Lung (tissue), 12 donors: ENCODE results near the gene PNMA3. TPM values are rescaled to one million over a fixed set of nuclear protein-coding genes. Genes with fewer than 3 reads are reported as not detected.
A peak's percentile ranks its signal among the peaks of the same experiment; 100 is the strongest.
"Not testable (repeated sequence)": the region's sequence is repeated elsewhere in the genome, so short reads cannot be mapped to it uniquely, and the experiment has no call there.

Source experiments
- ATAC-seq: fragments of 200-7000 bp; cut with Tn5 transposase; one replicate; pipeline ENCODE4 v1.9.1; 2020; ENCODE audit warnings: moderate number of reproducible peaks; ENCODE audit not compliant: insufficient read depth, low FRiP score
- DNase-seq, 3 donors: peaks; one replicate each; pipeline ENCODE4 v3.0.0-alpha.2; 2013 to 2017
- H3K27ac ChIP-seq, 2 donors: one replicate each; pipeline ENCODE4 v1.5.1; 2013; ENCODE audit warnings: mild to moderate bottlenecking in 2 of 2, moderate library complexity in 2 of 2, control low read depth in 1 of 2, inconsistent platforms in 1 of 2, low read depth in 1 of 2, low read length in 1 of 2
- H3K27me3 ChIP-seq, 3 donors: one replicate each; pipeline ENCODE4 v1.5.1; 2013; ENCODE audit warnings: low read length in 2 of 3; ENCODE audit not compliant: control insufficient read depth in 3 of 3, insufficient read depth in 3 of 3
- H3K36me3 ChIP-seq, 4 donors: one replicate each; pipeline ENCODE4 v1.5.1; 2013; ENCODE audit warnings: low read length in 4 of 4, mild to moderate bottlenecking in 1 of 4, moderate library complexity in 1 of 4; ENCODE audit not compliant: control insufficient read depth in 4 of 4, insufficient read depth in 4 of 4
- H3K4me1 ChIP-seq, 5 donors: one replicate each; pipeline ENCODE4 v1.5.1; 2013; ENCODE audit warnings: low read length in 5 of 5, mild to moderate bottlenecking in 2 of 5, moderate library complexity in 1 of 5; ENCODE audit not compliant: control insufficient read depth in 5 of 5, insufficient read depth in 5 of 5
- H3K4me3 ChIP-seq: one replicate; pipeline ENCODE4 v1.5.1; 2013; ENCODE audit warnings: mild to moderate bottlenecking, control low read depth, moderate library complexity
- H3K9ac ChIP-seq, 2 donors: one replicate each; pipeline ENCODE4 v1.5.1; 2013; ENCODE audit warnings: low read length in 2 of 2, control low read depth in 1 of 2; ENCODE audit not compliant: insufficient read depth in 1 of 2
- H3K9me3 ChIP-seq, 4 donors: one replicate each; pipeline ENCODE4 v1.5.1; 2013; ENCODE audit warnings: low read length in 3 of 4, mild to moderate bottlenecking in 1 of 4, moderate library complexity in 1 of 4; ENCODE audit not compliant: control insufficient read depth in 4 of 4, insufficient read depth in 3 of 4
- CTCF ChIP-seq: IDR thresholded peaks from 2 replicates; pipeline ENCODE4 v1.5.1; 2012; ENCODE audit warnings: mild to moderate bottlenecking; ENCODE audit errors: control extremely low read depth, extremely low read depth
- WGBS, 2 donors: extraction: QIAGEN DNeasy Blood & Tissue Kit; methylation state at CpG; one replicate each; pipeline ENCODE4 v1.1.7; 2013; 5-methylcytosine and 5-hydroxymethylcytosine counted together
- polyA plus RNA-seq, 2 donors: library from polyadenylated mRNA; stranded (reverse); fragments of 200-250 nt; gene quantifications; one replicate each; pipeline ENCODE4 v1.2.1, GENCODE V29; 2013
- total RNA-seq, 2 donors: library from RNA; depleted of rRNA in 1 of 2; stranded (reverse); fragments of >200 nt in 1 of 2; gene quantifications; one replicate each; pipeline ENCODE4 v1.2.1, GENCODE V29; 2014 to 2021
- donor health status: control.
- donor health status: control.
- donor health status: Bipolar disorder and iron deficiency.
- donor health status: healthy.
- donor health status: DM: yes; HTN: yes; CAD: no.

PNMA3 gene
- total and polyA plus RNA-seq, 4 donors, result 0.09 to 0.28 (median 0.28) TPM

DNA sequence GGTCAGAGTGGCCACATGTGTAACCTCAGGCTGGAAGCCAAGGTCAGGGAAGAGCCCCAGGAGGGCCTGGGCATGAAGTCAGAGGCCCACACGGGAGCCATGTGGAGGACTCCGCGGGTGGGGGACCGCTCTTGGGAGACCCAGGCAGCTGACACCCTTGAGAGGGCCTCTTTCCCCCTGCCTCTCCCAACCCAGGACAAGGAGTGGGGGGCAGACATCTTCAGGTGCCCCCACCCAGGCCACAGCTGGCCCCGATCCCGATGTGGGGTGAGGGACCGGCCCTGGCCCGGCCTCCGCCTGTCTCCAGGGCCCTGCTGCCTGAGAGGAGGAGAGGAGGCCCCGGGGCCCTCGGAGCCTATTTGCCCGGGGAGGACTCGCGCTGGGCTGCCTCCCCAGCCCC, 19.1 kb downstream of the PNMA3 start:
- 94 to 100% methylated on average over 1 to 10 of the region's 14 CpGs for WGBS, 2 donors
- DNase-seq (no peak), ATAC-seq (no peak)
- Histone ChIP-seq H3K36me3 (no peaks in the 10 kb centered on the region), H3K9ac (no peak overlapping the region), H3K27me3 (no peaks in the 10 kb centered on the region), H3K4me1 (no peaks in the 10 kb centered on the region), H3K4me3 (no peak overlapping the region), H3K27ac (no peak overlapping the region), H3K9me3 (no peaks in the 10 kb centered on the region)
- no peak for TF ChIP-seq CTCF

DNA sequence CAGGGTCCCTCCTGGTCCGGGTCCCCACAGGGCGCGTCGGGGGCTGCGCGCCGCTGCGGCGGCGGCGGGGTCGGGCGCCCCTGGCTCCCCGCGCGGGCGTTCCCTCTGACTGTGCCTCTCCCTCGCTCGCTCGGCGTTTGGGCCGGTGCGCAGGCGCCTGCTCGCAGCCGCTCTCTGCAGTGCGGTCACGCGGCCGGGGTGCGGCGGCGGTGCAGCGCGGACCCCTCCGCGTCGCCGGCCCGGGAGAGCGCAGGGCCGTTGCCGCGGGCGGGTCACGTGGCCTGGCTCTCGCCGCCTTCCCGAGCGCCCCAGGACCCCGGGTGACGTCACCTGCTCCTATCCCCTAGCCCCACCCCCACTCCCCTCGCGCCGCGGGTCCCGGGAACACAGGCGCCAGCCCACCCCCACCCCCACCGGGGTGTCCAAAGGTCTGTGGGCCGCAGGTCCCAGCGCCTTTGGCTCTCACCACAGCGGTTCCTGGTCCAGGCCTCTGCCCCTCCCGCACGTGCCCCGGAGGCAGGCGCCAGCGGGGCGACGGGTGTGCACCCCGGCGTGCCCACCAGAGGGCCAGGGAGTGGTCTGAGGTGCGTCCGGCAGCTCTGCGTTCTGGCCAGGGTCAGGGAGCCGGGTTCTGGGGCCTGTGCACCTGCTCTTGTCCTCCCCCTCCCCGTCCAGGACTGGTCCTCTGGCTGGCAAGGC, 21.3 kb downstream of the PNMA3 start:
- not testable (repeated sequence) for H3K9ac ChIP-seq, H3K27me3 ChIP-seq, H3K4me1 ChIP-seq, H3K9me3 ChIP-seq, H3K4me3 ChIP-seq, H3K27ac ChIP-seq, DNase-seq, H3K36me3 ChIP-seq
- peak; percentile 37 for ATAC-seq
- WGBS, 2 donors, result no CpG with 5 or more reads among the region's 76 CpGs

GRCh38 chrX:153083238-153083923, 27.1 kb downstream of the PNMA3 start:
- not testable (repeated sequence) for H3K9me3 ChIP-seq, H3K4me3 ChIP-seq, DNase-seq, H3K27ac ChIP-seq, H3K36me3 ChIP-seq, H3K9ac ChIP-seq, H3K4me1 ChIP-seq, H3K27me3 ChIP-seq, ATAC-seq
- 68 to 77% methylated on average over 4 to 11 of the region's 23 CpGs for WGBS, 2 donors

DNA sequence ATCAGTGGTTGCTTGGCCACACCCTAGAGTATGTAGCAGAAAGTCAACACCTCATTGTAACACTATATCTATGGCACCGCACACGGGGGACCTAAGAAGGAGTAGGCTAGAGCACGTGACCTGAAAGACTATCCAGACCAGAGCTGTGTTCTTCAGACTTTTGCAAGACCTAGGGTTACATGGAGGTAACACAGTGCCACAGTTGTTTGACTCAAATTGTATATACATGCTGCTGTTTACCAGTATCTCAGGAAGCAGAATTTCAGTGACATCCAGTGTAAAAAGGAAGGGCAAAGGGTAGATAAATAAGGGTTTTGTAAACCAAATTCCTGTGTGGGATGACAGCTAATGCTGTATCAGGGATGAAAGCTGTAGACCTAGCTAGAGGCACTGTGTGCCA, 46.1 kb downstream of the PNMA3 start:
- ATAC-seq (no peak), DNase-seq (no peak)
- no peak overlapping the region for H3K27ac ChIP-seq
- peaks cover 0 to 21% (median 6%) of the 10 kb centered on the region in 4 donors for H3K9me3 ChIP-seq
- H3K36me3 ChIP-seq, result no peaks in the 10 kb centered on the region
- H3K4me3 ChIP-seq, result no peak overlapping the region
- no peaks in the 10 kb centered on the region for H3K4me1 ChIP-seq
- WGBS, 2 donors, result 75 to 81% methylated on average over 3 of the region's 3 CpGs
- no peak overlapping the region for H3K9ac ChIP-seq
- no peak for TF ChIP-seq CTCF
- no peaks in the 10 kb centered on the region for H3K27me3 ChIP-seq

DNA sequence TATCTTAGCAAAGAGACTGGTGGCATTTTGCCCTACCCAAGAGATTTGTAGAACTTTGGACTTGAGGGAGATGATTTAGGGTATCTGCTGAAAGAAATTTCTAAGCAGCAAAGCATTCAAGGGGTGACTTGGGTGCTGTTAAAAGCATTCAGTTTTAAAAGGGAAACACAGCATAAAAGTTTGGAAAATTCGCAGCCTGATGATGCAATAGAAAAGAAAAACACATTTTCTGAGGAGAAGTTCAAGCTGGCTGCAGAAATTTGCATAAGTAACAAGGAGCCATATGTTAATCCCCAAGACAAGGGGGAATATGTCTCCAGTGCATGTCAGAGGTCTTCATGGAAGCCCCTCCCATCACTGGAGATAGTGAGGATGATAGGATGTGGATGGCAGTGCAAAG, 48.7 kb downstream of the PNMA3 start:
- not testable (repeated sequence) for H3K9ac ChIP-seq, DNase-seq, H3K27me3 ChIP-seq, H3K27ac ChIP-seq, H3K4me3 ChIP-seq, H3K36me3 ChIP-seq, H3K4me1 ChIP-seq, ATAC-seq
- peaks cover 0 to 19% (median 6%) of the 10 kb centered on the region in 4 donors for H3K9me3 ChIP-seq
- 52 to 74% methylated on average over 1 of the region's 1 CpG for WGBS, 2 donors

- not testable (repeated sequence) for H3K27ac ChIP-seq, H3K9ac ChIP-seq, DNase-seq, H3K36me3 ChIP-seq, H3K4me1 ChIP-seq, H3K4me3 ChIP-seq, H3K27me3 ChIP-seq
- ATAC-seq, result peak; percentile 66
- peaks cover 0 to 12% (median 4%) of the 10 kb centered on the region in 4 donors for H3K9me3 ChIP-seq
- 7 to 28% methylated on average over 2 to 3 of the region's 12 CpGs for WGBS, 2 donors
Measured at GRCh38 chrX:153106092-153106801, 50.0 kb downstream of the PNMA3 start.
